Transverse colon (tissue), 4 donors: ENCODE data around the gene RBM23. TPM values are rescaled to one million over a fixed set of nuclear protein-coding genes. Genes with fewer than 3 reads are reported as not detected.

Experiments used
- DNase-seq: peaks from one replicate; pipeline ENCODE4 v3.0.0-alpha.2; 2019
- H3K27ac ChIP-seq, 4 donors: fragments of 200-600 bp; sonication (generic); 2 replicates each; pipeline ENCODE4 v1.5.1; 2016 to 2018; ENCODE audit warnings: inconsistent platforms in 4 of 4
- H3K27me3 ChIP-seq: fragments of 200-600 bp; sonication (generic); 2 replicates; pipeline ENCODE4 v1.5.1; 2017; ENCODE audit warnings: inconsistent platforms
- H3K36me3 ChIP-seq, 4 donors: fragments of 200-600 bp; sonication (generic); 2 replicates each; pipeline ENCODE4 v1.5.1; 2017 to 2019; ENCODE audit warnings: inconsistent platforms in 4 of 4
- H3K4me1 ChIP-seq, 4 donors: fragments of 200-600 bp; sonication (generic); 2 replicates each; pipeline ENCODE4 v1.5.1; 2017 to 2020; ENCODE audit warnings: inconsistent platforms in 4 of 4
- H3K4me3 ChIP-seq, 4 donors: fragments of 200-600 bp; sonication (generic); 1 replicate in 1 of 4; 2 replicates in 3 of 4; pipeline versions ENCODE4 v1.5.1 to v1.6.1; 2017 to 2019; ENCODE audit warnings: inconsistent platforms in 4 of 4
- H3K9me3 ChIP-seq, 2 donors: fragments of 200-600 bp; sonication (generic); 2 replicates each; pipeline ENCODE4 v1.5.1; 2017 to 2019; ENCODE audit warnings: inconsistent platforms in 2 of 2
- CTCF ChIP-seq, 5 experiments: fragments of 200-600 bp in 3 of 5; fragments of 450-650 bp in 2 of 5; sonication (generic) in 3 of 5; IDR thresholded peaks; 1 replicate in 2 of 5; 2 replicates in 3 of 5; pipeline ENCODE4 v1.5.1; 2016 to 2017; ENCODE audit warnings: antibody characterized with exemption in 5 of 5, inconsistent platforms in 3 of 5, mild to moderate bottlenecking in 2 of 5, moderate library complexity in 1 of 5
- EP300 ChIP-seq: sonication (generic); formaldehyde crosslinking; IDR thresholded peaks from one replicate; pipeline ENCODE4 v1.6.1; 2017; ENCODE audit warnings: antibody characterized with exemption, low read depth
- POLR2A ChIP-seq: fragments of 450-650 bp; IDR thresholded peaks from one replicate; pipeline ENCODE4 v1.6.1; 2016; ENCODE audit warnings: antibody characterized with exemption, mild to moderate bottlenecking, moderate library complexity
- POLR2AphosphoS5 ChIP-seq, 3 donors: sonication (generic); formaldehyde crosslinking; IDR thresholded peaks; one replicate each; pipeline ENCODE4 v1.6.1; 2016; ENCODE audit warnings: antibody characterized with exemption in 3 of 3
- WGBS, 2 donors: methylation state at CpG; one replicate each; pipeline ENCODE4 v1.1.5; 2018; ENCODE audit warnings: low coverage in 1 of 2; 5-methylcytosine and 5-hydroxymethylcytosine counted together
- in situ Hi-C, 4 donors: fragments of 200-750 bp; cut with MboI; loops; one replicate each; pipeline versions ENCODE4 v1.15.0 to v1.15.1; 2017; ENCODE audit warnings: low sequenced_read_pairs in 3 of 4, low pct_ligation_motif_present in 1 of 4, low pct_unique_long_range_greater_than_20kb in 1 of 4
- intact Hi-C: fragments of 100-400 bp; cut with DNase I; formaldehyde crosslinking; loops from one replicate; pipeline ENCODE4 v1.15.1; 2023; ENCODE audit warnings: low total_unique reads
- total RNA-seq, 4 donors: library from RNA; depleted of rRNA; stranded (reverse); fragments of >200 nt; gene quantifications; one replicate each; pipeline ENCODE4 v1.1.0, GENCODE V29; 2016

Gene RBM23
- total RNA-seq, 4 donors from 2014 or later = 96.4 to 186 (median 114) TPM

DNA sequence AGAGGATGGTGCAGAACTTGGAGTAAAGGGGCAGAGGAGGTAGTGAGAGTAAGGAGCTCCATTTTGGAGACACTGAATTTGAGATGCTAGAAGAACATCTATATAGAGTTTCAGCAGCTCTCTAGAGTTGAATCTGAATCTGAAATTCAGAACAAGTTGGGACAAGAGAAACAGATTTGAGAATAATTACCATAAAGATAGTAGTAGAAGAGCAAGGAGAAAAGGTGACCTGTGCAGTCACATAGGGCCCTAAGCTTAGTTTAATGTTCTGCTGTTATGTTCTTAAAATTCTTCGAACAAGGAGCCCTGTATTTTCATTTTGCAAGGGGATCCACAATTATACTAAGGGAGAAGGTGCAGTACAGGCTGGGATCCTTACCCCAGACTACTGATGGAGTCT is 28.5 kb downstream of the RBM23 start:
- Histone ChIP-seq H3K9me3 (no peaks in the 10 kb centered on the region), H3K27ac (no peak overlapping the region), H3K27me3 (no peaks in the 10 kb centered on the region), H3K36me3 (no peaks in the 10 kb centered on the region), H3K4me1 (peaks cover 5 to 26% (median 10%) of the 10 kb centered on the region in 4 donors), H3K4me3 (no peak overlapping the region)
- 91 to 100% methylated on average over 1 of the region's 1 CpG for WGBS, 2 donors
- DNase-seq = no peak
- in situ Hi-C loops = no loop called here
- no peak for TF ChIP-seq EP300
- no peak for TF ChIP-seq POLR2AphosphoS5 (IDR thresholded peaks at IDR 0.05)
- intact Hi-C loops = no loop called here

GRCh38 chr14:22888662-22889061 is 30.3 kb downstream of the RBM23 start:
- Histone ChIP-seq H3K27me3 (no peaks in the 10 kb centered on the region), H3K4me3 (no peak overlapping the region), H3K36me3 (no peaks in the 10 kb centered on the region), H3K27ac (peak overlapping the region in 2 of 4 donors; percentile 88), H3K4me1 (peaks cover 5 to 31% (median 10%) of the 10 kb centered on the region in 4 donors), H3K9me3 (no peaks in the 10 kb centered on the region)
- WGBS, 2 donors = 49 to 80% methylated on average over 1 to 4 of the region's 4 CpGs
- TF ChIP-seq POLR2AphosphoS5 (IDR thresholded peaks at IDR 0.05) (no peak), EP300 (no peak), CTCF (IDR thresholded peaks at IDR 0.05) (no peak), POLR2A (no peak)
- intact Hi-C loops (no loop called here), in situ Hi-C loops (no loop called here)
- DNase-seq = no peak

GRCh38 chr14:22887990-22888378 is 31.0 kb downstream of the RBM23 start:
- Histone ChIP-seq H3K4me3 (peak overlapping the region in 1 of 4 donors; percentile 65), H3K36me3 (no peaks in the 10 kb centered on the region), H3K9me3 (no peaks in the 10 kb centered on the region), H3K4me1 (peaks cover 9 to 35% (median 10%) of the 10 kb centered on the region in 4 donors), H3K27me3 (no peaks in the 10 kb centered on the region), H3K27ac (peak overlapping the region; percentile 82 to 88 (median 88))
- intact Hi-C loops = no loop called here
- peak; percentile 62 for DNase-seq
- 76% methylated on average over 2 of the region's 5 CpGs; no CpG with 5 or more reads in 1 of the 2 donors for WGBS, 2 donors
- no peak for TF ChIP-seq POLR2A
- in situ Hi-C loops = no loop called here

GRCh38 chr14:22887260-22887989 is 31.5 kb downstream of the RBM23 start:
- Histone ChIP-seq H3K9me3 (no peaks in the 10 kb centered on the region), H3K4me1 (peaks cover 13 to 40% (median 13%) of the 10 kb centered on the region in 4 donors), H3K27ac (peak overlapping the region; percentile 82 to 88 (median 88)), H3K27me3 (no peaks in the 10 kb centered on the region), H3K4me3 (peak overlapping the region; percentile 45 to 65 (median 51)), H3K36me3 (no peaks in the 10 kb centered on the region)
- WGBS, 2 donors = 0 to 24% methylated on average over 4 to 11 of the region's 11 CpGs
- intact Hi-C loops = no loop called here
- TF ChIP-seq POLR2A (no peak), POLR2AphosphoS5 (IDR thresholded peaks at IDR 0.05) (peak in 1 of 3 donors; percentile 19)
- in situ Hi-C loops = no loop called here
- peak; percentile 78 for DNase-seq

GRCh38 chr14:22886500-22887259 is 32.3 kb downstream of the RBM23 start:
- Histone ChIP-seq H3K4me1 (peaks cover 13 to 44% (median 15%) of the 10 kb centered on the region in 4 donors), H3K36me3 (no peaks in the 10 kb centered on the region), H3K27ac (peak overlapping the region; percentile 82 to 88 (median 88)), H3K9me3 (no peaks in the 10 kb centered on the region), H3K4me3 (peak overlapping the region; percentile 45 to 65 (median 51)), H3K27me3 (no peaks in the 10 kb centered on the region)
- WGBS, 2 donors = 8 to 11% methylated on average over 5 to 29 of the region's 77 CpGs
- intact Hi-C loops = no loop called here
- peak; percentile 87 for DNase-seq
- in situ Hi-C loops = no loop called here
- TF ChIP-seq POLR2AphosphoS5 (IDR thresholded peaks at IDR 0.05) (peak in 1 of 3 donors; percentile 7), CTCF (IDR thresholded peaks at IDR 0.05) (peak in 3 of 5 experiments; percentile 3 to 41 (median 15)), EP300 (no peak), POLR2A (peak; percentile 60)
